Lower lobe of right lung (tissue), 2 donors: ENCODE measurements around the gene PIK3C2A. TPM values are rescaled to one million over a fixed set of nuclear protein-coding genes. Genes with fewer than 3 reads are reported as not detected.
"Not testable (repeated sequence)": the region's sequence is repeated elsewhere in the genome, so short reads cannot be mapped to it uniquely, and the experiment has no call there.

Experiments
- ATAC-seq, 2 donors: fragments of 200-7000 bp; cut with Tn5 transposase; one replicate each; pipeline ENCODE4 v1.9.1; 2020 to 2022; ENCODE audit warnings: mild to moderate bottlenecking in 2 of 2, moderate library complexity in 2 of 2
- DNase-seq: peaks from one replicate; pipeline ENCODE4 v3.0.0-alpha.2; 2020
- H3K27ac ChIP-seq: fragments of 200-600 bp; one replicate; pipeline ENCODE4 v1.8.0; 2022
- H3K27me3 ChIP-seq: fragments of 200-600 bp; one replicate; pipeline ENCODE4 v1.8.0; 2022; ENCODE audit warnings: low read depth
- H3K36me3 ChIP-seq: fragments of 200-600 bp; one replicate; pipeline ENCODE4 v1.8.0; 2022; ENCODE audit warnings: mild to moderate bottlenecking
- H3K4me1 ChIP-seq: fragments of 200-600 bp; one replicate; pipeline ENCODE4 v1.8.0; 2022
- H3K4me3 ChIP-seq: fragments of 200-600 bp; one replicate; pipeline ENCODE4 v1.8.0; 2022; ENCODE audit warnings: mild to moderate bottlenecking
- H3K9me3 ChIP-seq: fragments of 200-600 bp; one replicate; pipeline ENCODE4 v1.8.0; 2022
- intact Hi-C: fragments of 100-400 bp; cut with DNase I; formaldehyde crosslinking; loops from one replicate; pipeline ENCODE4 v1.11.0; 2022
- total RNA-seq: library from RNA; stranded (reverse); fragmentation: NEBNext Ultra II Directional; extraction: Animal tissue kit (Norgen Biotek cat#: 25700); gene quantifications from one replicate; pipeline ENCODE4 v1.2.1, GENCODE V29; 2021
- TF ChIP-seq, protein P1 (sequence below): fragments of 200-600 bp; IDR thresholded peaks from one replicate; pipeline ENCODE4 v1.8.0; 2022; ENCODE audit warnings: antibody characterized with exemption, mild to moderate bottlenecking
- donor health status: DM: no; HTN: yes; CAD: no; lungs with severe emphysema.

The PIK3C2A gene
- total RNA-seq, 1 donor from 2014 or later, result 71.6 TPM

DNA sequence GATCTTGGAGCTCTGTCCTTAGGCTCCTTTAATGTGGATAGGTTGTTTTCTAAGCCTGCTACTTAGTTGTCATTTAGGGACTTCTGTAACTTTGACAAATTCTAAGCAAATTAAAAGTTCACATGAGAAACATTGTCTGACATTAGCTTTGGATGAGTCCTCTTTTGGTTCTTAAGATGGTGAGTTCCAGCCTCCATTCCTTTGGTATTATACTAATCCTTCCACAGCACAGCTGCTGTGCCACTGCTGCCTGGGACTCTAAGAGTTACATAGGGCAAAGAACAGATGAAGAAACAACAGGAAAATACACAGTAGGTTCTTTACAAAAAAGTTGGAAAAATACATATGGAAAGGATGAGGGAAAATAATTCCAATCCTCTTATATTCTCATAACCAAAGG lies 25.3 kb upstream of the PIK3C2A start:
- ATAC-seq (no peak), DNase-seq (no peak)
- Histone ChIP-seq H3K4me1 (peaks cover 14% of the 10 kb centered on the region), H3K27me3 (no peaks in the 10 kb centered on the region), H3K4me3 (no peak overlapping the region), H3K27ac (no peak overlapping the region), H3K9me3 (no peaks in the 10 kb centered on the region), H3K36me3 (no peaks in the 10 kb centered on the region)
- TF ChIP-seq, protein P1, sequence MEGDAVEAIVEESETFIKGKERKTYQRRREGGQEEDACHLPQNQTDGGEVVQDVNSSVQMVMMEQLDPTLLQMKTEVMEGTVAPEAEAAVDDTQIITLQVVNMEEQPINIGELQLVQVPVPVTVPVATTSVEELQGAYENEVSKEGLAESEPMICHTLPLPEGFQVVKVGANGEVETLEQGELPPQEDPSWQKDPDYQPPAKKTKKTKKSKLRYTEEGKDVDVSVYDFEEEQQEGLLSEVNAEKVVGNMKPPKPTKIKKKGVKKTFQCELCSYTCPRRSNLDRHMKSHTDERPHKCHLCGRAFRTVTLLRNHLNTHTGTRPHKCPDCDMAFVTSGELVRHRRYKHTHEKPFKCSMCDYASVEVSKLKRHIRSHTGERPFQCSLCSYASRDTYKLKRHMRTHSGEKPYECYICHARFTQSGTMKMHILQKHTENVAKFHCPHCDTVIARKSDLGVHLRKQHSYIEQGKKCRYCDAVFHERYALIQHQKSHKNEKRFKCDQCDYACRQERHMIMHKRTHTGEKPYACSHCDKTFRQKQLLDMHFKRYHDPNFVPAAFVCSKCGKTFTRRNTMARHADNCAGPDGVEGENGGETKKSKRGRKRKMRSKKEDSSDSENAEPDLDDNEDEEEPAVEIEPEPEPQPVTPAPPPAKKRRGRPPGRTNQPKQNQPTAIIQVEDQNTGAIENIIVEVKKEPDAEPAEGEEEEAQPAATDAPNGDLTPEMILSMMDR, result no peak
- intact Hi-C loops, result no loop called here

DNA sequence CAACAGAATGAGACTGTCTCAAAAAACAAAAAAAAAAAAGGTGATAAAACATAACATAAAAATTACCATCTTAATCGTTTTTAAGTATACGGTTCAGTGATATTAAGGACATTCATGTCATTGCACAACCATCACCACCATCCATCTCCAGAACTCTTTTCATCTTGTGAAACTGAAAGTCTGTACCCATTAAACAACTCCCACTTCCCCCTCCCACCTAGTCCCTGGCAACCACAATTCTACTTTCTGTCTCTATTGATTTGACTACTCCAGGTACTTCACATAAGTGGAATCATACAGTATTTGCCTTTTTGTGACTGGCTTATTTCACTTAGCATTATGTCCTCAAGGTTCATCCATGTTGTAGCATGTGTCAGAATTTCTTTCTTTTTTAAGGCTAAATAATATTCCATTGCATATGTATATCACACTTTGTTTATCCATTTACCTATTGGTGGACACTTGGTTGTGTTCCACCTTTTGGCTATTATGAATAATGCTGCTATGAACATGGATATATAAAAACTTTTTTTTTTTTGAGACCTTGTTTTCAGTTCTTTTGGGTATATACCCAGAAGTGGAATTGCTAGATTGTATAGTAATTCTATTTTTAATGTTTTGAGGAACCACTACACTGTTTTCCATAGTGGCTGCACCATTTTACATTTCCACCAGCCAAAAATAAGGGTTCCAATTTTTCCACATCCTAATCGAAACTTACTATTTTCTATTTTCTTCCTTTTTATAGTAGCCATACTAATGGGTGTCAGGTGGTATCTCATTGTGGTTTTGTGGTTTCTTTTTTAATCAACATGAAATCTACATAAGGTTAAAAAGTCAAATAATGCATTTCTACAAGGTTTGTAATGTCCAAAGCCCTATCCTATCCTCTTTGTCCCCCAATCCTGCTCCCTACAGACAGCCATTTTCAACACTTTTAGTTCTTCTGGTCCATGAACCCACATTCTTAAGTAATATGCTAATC lies 23.4 kb upstream of the PIK3C2A start:
- H3K27me3 ChIP-seq, result no peaks in the 10 kb centered on the region
- DNase-seq (no peak), ATAC-seq (peak; percentile 43 to 46)
- no peak overlapping the region for H3K27ac ChIP-seq
- TF ChIP-seq, protein P1, result no peak
- no peak overlapping the region for H3K4me3 ChIP-seq
- H3K9me3 ChIP-seq, result no peaks in the 10 kb centered on the region
- H3K4me1 ChIP-seq, result peaks cover 14% of the 10 kb centered on the region
- intact Hi-C loops, result no loop called here
- no peaks in the 10 kb centered on the region for H3K36me3 ChIP-seq

DNA sequence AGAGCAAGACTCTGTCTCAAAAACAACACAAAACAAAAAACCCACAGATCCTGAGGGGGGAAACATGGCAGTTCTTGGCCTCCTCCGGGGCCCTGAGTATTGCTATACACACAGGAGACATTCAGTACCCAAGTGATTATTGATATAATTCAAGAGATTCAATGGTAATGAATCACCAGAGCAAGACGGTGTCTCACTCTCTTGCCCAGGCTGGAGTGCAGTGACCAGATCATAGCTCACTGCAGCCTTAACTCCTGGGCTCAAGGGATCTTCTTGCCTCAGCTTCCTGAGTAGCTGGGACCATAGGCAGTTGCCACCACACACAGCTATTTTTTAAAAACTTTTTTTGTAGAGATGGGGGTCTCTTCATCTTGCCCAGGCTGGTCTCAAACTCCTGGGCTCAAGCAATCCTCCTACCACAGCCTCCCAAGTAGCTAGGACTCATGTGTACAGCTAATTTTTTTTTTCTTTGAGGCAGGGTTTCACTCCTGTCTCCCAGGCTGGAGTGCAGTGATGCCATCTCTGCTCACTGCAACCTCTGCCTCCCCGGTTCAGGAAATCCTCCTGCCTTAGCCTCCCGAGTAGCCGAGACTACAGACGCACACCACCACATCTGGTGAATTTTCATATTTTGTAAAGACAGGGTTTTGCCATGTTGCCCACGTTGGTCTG lies 21.8 kb upstream of the PIK3C2A start:
- DNase-seq (no peak), ATAC-seq (no peak)
- intact Hi-C loops, result no loop called here
- Histone ChIP-seq H3K36me3 (no peaks in the 10 kb centered on the region), H3K27me3 (no peaks in the 10 kb centered on the region), H3K27ac (no peak overlapping the region), H3K4me1 (peaks cover 14% of the 10 kb centered on the region), H3K4me3 (no peak overlapping the region), H3K9me3 (no peaks in the 10 kb centered on the region)
- TF ChIP-seq, protein P1, result no peak

DNA sequence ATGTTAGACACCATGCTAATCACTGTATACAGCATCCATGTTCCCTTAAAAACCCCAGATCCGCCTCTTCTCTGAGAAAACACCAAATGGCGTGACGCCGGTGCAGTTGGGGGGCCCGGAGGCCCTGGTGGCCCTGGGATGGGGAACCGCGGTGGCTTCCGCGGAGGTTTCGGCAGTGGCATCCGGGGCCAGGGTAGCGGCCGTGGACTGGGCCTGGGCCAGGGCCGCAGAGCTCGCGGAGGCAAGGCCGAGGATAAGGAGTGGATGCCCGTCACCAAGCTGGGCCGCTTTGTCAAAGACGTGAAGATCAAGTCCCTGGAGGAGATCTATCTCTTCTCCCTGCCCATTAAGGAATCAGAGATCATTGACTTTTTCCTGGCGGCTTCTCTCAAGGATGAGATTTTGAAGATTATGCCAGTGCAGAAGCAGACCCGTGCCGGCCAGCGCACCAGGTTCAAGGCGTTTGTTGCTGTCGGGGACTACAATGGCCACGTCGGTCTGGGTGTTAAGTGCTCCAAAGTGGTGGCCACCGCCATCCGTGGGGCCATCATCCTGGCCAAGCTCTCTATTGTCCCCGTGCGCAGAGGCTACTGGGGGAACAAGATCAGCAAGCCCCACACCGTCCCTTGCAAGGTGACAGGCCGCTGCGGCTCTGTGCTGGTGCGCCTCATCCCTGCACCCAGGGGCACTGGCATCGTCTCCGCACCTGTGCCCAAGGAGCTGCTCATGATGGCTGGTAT lies 20.6 kb upstream of the PIK3C2A start:
- not testable (repeated sequence) for DNase-seq

DNA sequence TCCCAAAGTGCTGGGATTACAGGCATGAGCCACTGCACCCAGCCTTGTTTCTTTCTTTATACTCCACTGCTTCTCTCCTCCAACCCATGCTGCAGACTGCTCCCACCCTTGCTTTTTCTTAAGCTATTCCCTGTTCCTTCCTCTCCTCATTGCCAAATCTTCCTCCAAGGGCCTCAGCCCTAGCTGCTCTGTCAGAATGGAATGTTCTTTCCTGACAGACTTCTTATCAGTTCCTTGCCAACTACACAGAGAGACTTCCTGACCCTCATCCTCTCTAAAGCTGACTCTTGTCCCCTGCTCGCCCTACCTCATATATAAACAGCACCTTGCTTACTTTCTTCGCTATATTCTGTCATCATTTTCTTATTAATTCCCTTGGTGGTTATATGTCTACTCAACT lies 16.9 kb upstream of the PIK3C2A start:
- intact Hi-C loops, result no loop called here
- Histone ChIP-seq H3K4me3 (peak overlapping the region; percentile 25), H3K4me1 (peaks cover 2% of the 10 kb centered on the region), H3K27ac (peak overlapping the region; percentile 50), H3K36me3 (no peaks in the 10 kb centered on the region), H3K27me3 (no peaks in the 10 kb centered on the region), H3K9me3 (no peaks in the 10 kb centered on the region)
- TF ChIP-seq, protein P1, result no peak
- ATAC-seq (peak; percentile 56 to 67), DNase-seq (no peak)

More for the DNA sequence above, 20.6 kb upstream of the PIK3C2A start:
- H3K4me3 ChIP-seq, ATAC-seq, H3K9me3 ChIP-seq, H3K36me3 ChIP-seq, H3K27me3 ChIP-seq, intact Hi-C loops, H3K27ac ChIP-seq: not testable (repeated sequence)
- peaks cover 14% of the 10 kb centered on the region for H3K4me1 ChIP-seq
